ENCODE data around the gene CRHBP. TPM values are rescaled to one million over a fixed set of nuclear protein-coding genes. Genes with fewer than 3 reads are reported as not detected.
"Not testable (repeated sequence)": the region's sequence is repeated elsewhere in the genome, so short reads cannot be mapped to it uniquely, and the experiment has no call there.

CRHBP gene
- not detected in 2 replicates for total RNA-seq (2014; rRNA removed; shearing (Covaris generic))

- no peak for DNase-seq (ENCODE audit: low spot score)
Measured at GRCh38 chr5:76952795-76953536, at the start of gene CRHBP. Gene CRHBP, plus strand, starts transcription at chr5:76953045. Its CDS starts 90 bp downstream, at chr5:76953135.

GRCh38 chr5:76908166-76908565 lies 44.7 kb upstream of the CRHBP start:
- DNase-seq (ENCODE audit: low spot score): no peak

DNA sequence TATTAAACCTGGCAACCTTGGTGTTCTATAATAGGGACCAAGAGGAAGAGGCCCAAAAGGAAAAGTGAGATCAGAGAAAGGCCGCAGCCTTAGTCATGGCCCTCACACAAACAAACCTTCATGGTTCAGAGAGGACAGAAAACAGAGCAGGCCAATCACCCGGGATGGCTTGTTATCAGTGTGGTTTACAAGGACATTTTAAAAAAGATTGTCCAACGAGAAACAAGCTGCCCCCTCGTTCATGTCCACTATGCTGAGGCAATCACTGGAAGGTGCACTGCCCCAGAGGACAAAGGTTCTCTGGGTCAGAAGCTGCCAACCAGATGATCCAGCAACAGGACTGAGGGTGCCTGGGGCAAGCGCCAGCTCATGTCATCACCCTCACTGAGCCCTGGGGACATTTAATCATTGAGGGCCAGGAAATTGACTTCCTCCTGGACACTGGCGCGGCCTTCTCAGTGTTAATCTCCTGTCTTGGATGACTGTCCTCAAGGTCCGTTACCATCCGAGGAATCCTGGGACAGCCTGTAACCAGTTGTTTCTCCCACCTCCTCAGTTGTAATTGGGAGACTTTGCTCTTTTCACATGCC lies 42.4 kb upstream of the CRHBP start:
- DNase-seq (ENCODE audit: low spot score): not testable (repeated sequence)

GRCh38 chr5:76914671-76915070 lies 38.2 kb upstream of the CRHBP start:
- not testable (repeated sequence) for DNase-seq (ENCODE audit: low spot score)

DNA sequence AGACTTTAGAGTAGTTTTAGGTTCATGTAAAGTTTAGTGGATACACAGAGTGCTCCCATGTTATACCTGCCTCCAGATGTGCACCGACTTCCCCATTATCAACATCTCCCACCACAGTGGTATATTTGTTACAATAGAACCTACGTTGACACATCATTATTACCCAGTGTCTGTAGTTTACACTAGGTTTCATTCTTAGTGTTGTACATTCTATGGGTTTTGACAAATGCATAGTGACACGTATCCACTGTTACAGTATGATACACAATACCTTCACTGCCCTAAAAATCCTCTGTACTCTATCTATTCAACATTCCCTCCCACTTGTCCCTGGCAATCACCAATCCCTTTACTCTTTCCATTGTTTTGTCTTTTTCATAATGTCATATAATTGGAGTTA lies 34.3 kb upstream of the CRHBP start:
- no peak for DNase-seq (ENCODE audit: low spot score)

DNA sequence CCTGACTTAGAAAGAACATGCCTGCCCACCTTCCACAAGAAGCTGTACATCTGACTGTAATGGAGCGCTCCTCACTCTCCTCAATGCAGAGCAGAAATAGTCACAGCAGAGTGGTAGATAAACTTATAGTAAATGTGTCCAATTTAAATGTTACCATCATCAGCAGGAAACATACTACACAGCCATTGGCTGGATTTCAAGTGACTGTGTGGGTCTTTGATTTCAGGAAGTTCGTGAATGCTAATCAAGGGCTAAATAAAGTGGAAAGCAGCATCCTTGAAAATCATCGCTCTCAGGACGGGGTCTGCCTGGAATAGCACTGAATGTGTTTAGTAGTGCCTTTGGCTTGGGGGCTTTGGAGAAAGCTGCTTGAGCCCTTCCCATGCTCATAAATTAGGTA lies 32.4 kb upstream of the CRHBP start:
- no peak for DNase-seq (ENCODE audit: low spot score)

DNA sequence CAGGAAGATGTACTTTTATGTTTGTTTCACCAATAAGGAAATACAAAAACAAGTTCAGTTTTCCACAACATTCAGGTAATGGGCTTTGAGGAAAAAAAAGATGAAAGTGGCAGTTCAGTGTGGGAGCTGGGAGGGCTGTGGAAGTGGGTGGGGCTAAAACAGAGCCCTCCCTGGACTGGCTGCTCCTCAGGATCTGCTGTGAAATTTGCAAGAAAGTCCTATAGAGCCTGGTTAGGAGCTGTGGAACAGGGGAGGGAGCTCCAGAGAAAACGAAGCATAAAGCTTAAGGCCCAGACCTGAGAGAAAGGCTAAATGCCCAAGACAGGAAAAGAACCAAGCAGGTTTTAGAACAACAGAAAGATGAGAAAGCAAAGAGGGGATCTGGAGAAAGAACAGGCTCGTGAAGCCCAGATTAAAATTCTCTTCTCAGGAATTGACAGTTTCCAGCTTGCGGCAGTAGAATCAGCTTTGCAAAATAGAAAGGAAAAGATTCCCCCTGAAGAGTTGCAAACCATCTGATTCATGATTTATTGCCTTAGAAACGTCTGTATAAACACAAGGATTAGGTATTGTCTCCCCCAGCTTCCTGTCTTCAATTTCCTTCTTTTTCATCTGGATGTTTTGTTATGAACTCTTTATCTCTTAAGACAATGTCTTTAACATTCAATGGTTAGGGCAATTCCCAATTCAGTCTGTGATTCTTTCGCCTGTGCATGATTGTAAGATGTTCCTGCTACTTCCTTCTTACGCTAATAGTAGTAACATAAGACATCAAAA lies 26.3 kb upstream of the CRHBP start:
- DNase-seq (ENCODE audit: low spot score): no peak

DNA sequence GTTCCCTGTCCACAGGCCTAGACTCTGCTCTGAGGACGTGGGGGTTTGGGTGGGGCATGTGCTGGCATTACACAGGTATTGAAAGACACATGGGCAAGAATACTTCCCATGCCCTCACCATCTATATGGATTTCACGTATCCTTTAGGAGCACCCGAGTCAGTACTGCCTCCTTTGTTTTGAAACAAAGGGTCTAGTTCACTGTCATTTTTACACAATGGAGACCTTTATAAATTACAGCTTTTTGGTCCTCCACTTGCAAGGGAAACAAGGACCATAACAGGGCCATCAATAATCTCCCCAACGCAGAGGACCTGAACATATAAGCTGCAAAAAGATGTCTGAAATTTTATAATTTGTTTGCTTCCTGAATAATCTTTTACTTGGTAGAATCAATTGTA lies 24.9 kb upstream of the CRHBP start:
- no peak for DNase-seq (ENCODE audit: low spot score)

GRCh38 chr5:76930083-76930482 lies 22.8 kb upstream of the CRHBP start:
- no peak for DNase-seq (ENCODE audit: low spot score)

GRCh38 chr5:76938177-76938576 lies 14.7 kb upstream of the CRHBP start:
- DNase-seq (ENCODE audit: low spot score): no peak

GRCh38 chr5:76941000-76941399 lies 11.8 kb upstream of the CRHBP start:
- DNase-seq (ENCODE audit: low spot score): no peak

GRCh38 chr5:76941442-76941841 lies 11.4 kb upstream of the CRHBP start:
- no peak for DNase-seq (ENCODE audit: low spot score)

- no peak for DNase-seq (ENCODE audit: low spot score)
Measured at GRCh38 chr5:76942581-76942980, 10.3 kb upstream of the CRHBP start.

- no peak for DNase-seq (ENCODE audit: low spot score)
Measured at GRCh38 chr5:76943006-76943405, 9.8 kb upstream of the CRHBP start.

- DNase-seq (ENCODE audit: low spot score): no peak
Measured at GRCh38 chr5:76944638-76945037, 8.2 kb upstream of the CRHBP start.

- not testable (repeated sequence) for DNase-seq (ENCODE audit: low spot score)
Measured at GRCh38 chr5:76945238-76945637, 7.6 kb upstream of the CRHBP start.

DNA sequence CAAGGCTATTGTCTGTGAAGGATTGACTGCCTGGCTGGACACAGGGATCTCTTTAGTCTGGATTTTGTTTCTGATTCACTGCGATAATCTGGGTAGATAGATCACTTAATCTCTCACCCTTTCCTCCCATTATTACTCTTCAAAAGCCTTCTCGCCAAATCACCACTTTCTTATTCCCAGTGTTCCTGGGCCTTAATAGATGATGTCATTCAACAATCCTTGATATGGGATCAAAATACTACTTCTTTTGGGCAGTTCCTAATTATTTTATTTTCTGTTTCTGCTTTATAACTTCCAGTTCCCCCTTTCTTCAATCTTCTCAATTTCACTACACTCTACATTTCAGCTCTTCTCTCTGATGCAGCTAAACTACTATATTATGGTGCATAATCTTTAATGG lies 6.8 kb upstream of the CRHBP start:
- no peak for DNase-seq (ENCODE audit: low spot score)

DNA sequence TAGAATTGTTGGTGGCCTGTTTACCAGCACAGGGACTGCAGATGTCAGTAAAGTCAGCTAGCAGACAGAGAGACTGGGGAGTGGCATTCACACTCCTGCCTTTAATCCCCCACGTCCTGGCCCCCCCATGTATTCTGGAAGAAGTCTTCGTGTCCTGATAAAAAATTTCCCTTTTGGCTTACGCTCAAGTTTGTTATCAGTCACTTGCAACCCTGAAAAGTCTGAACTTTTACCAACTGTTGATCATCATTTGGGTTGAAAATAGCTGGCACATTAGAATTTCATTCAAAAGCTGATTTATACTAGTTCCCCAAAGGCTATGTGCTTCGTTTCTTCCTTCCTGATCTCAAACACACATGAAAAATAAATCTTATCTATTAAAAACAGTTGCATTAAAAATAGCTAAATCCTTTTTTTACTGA lies 5.8 kb upstream of the CRHBP start:
- no peak for DNase-seq (ENCODE audit: low spot score)

DNA sequence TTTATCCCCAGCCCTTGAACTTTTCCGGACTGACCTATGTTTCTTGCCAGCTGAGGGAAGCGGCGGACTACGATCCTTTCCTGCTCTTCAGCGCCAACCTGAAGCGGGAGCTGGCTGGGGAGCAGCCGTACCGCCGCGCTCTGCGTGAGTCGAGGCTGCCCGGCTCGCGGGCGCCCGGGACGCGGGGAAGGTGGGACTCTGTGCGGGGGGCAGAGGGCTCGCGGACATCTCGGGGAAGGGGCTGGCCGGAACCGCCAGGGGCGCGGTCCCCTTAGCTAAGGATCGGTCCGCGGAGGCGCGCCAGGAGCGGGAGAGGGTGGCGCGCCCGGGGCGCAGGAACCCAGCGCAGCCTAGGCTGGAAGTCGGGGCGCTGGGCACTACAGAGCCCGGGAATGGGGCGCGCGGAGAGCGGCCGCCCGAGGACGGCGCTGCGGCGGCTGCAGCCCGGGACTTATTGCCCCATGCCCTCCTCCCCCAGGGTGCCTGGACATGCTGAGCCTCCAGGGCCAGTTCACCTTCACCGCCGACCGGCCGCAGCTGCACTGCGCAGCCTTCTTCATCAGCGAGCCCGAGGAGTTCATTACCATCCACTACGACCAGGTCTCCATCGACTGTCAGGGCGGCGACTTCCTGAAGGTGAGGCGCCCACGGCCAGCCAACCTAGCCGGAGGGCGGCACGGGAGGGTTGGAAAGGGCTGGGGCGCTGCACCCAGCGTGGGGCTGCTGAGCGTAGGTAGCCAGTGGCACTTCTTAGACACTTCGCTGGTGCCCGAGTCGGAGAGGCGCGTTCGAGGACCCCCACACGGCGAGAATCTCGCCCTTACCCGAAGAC lies 922 bp downstream of the CRHBP start:
- DNase-seq (ENCODE audit: low spot score): no peak

DNA sequence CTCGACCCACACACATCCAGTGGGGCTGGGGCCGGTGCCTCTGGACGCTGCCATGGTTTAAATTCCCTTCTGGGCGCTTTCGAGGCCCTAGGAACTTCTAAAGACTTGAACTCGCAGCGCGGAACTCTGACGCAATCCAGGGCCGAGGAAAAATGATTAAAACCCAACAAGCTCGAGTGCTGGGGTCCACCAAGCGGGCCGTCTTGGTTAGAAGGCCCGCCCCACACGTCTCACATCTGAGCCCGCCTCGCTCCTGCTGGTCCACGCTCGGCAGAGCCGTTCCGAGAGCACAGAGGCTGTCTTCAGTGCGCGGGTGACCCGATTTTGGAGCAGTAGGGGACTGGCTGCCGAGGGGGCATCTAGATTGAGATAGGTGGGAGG lies 1.5 kb downstream of the CRHBP start:
- DNase-seq (ENCODE audit: low spot score): no peak

- no peak for DNase-seq (ENCODE audit: low spot score)
Measured at GRCh38 chr5:76956033-76956432, 3.2 kb downstream of the CRHBP start.
